GM18507 (cell line): ENCODE results near the gene AHNAK.
"Not testable (repeated sequence)": the region's sequence is repeated elsewhere in the genome, so short reads cannot be mapped to it uniquely, and the experiment has no call there.

ENCODE experiments used
- DNase-seq: peaks from one replicate; pipeline ENCODE4 v3.0.0; 2011; ENCODE audit warnings: low read depth; ENCODE audit not compliant: insufficient read length; ENCODE audit errors: extremely low spot score
- FAIRE-seq: peaks from 2 replicates; lab custom pipeline; 2011; peaks lifted over from hg19 to GRCh38; lab: Jason Lieb, UNC

Gene AHNAK, protein sequence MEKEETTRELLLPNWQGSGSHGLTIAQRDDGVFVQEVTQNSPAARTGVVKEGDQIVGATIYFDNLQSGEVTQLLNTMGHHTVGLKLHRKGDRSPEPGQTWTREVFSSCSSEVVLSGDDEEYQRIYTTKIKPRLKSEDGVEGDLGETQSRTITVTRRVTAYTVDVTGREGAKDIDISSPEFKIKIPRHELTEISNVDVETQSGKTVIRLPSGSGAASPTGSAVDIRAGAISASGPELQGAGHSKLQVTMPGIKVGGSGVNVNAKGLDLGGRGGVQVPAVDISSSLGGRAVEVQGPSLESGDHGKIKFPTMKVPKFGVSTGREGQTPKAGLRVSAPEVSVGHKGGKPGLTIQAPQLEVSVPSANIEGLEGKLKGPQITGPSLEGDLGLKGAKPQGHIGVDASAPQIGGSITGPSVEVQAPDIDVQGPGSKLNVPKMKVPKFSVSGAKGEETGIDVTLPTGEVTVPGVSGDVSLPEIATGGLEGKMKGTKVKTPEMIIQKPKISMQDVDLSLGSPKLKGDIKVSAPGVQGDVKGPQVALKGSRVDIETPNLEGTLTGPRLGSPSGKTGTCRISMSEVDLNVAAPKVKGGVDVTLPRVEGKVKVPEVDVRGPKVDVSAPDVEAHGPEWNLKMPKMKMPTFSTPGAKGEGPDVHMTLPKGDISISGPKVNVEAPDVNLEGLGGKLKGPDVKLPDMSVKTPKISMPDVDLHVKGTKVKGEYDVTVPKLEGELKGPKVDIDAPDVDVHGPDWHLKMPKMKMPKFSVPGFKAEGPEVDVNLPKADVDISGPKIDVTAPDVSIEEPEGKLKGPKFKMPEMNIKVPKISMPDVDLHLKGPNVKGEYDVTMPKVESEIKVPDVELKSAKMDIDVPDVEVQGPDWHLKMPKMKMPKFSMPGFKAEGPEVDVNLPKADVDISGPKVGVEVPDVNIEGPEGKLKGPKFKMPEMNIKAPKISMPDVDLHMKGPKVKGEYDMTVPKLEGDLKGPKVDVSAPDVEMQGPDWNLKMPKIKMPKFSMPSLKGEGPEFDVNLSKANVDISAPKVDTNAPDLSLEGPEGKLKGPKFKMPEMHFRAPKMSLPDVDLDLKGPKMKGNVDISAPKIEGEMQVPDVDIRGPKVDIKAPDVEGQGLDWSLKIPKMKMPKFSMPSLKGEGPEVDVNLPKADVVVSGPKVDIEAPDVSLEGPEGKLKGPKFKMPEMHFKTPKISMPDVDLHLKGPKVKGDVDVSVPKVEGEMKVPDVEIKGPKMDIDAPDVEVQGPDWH (N-terminal part only)

DNA sequence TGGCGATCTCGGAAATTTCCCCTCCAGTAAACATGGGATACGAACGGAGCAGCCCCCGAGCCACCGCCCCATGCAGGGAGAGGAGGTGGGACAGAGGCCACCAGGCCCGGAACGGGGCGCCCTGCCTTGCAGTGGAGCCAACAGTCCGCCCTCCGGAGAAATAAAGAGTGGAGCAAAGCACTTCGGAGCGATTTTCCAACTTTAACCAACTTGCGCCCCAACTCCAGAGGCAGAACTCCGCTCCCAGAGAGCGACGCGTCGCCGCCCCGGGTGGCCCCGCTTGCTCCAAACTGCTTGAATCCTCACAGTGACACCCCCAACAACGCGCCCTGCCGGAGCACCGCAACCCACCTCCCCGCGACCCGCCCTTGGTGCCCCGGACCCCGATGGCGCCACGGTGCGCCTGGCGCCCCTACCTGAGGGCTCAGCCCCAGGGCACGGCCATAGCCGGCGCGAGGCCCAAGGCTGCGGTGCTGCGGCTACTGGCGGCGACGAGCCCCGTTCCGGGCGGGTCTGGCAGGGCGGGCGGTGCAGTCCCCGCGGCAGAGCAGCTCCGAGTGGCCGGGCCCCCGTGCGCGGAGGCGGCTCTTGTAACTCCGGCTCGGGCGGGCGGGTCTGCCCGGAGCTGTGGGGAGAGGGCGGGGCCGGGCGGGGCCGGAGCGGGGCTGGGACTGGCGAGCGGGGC, at the start of gene AHNAK:
TSS of gene AHNAK (minus strand) at position 563 of the 685 bp plus-strand sequence. CDS start 10,708 bp downstream, outside the sequence.
- FAIRE-seq = no peak
- no peak for DNase-seq

DNA sequence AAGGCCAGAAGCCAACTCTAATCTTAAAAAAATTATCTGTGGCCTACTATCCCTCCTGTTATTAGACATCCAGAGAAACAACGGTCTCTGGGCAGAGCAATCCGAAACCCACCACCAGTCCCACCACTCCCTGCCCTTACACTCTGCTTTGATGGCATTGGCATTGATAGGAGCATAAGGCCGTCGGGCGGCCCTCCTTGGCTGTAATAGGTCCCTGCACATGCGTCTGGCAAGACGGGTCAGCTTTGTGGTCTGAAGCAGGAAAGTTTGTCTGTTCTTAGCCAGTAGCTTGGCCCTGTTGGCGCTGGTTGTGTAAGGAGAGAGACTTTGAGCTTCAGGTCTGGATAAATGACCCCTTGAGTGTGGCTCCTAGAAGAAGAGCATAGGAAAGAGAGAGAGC, 48.5 kb upstream of the AHNAK start:
- FAIRE-seq (no peak), DNase-seq (no peak)

DNA sequence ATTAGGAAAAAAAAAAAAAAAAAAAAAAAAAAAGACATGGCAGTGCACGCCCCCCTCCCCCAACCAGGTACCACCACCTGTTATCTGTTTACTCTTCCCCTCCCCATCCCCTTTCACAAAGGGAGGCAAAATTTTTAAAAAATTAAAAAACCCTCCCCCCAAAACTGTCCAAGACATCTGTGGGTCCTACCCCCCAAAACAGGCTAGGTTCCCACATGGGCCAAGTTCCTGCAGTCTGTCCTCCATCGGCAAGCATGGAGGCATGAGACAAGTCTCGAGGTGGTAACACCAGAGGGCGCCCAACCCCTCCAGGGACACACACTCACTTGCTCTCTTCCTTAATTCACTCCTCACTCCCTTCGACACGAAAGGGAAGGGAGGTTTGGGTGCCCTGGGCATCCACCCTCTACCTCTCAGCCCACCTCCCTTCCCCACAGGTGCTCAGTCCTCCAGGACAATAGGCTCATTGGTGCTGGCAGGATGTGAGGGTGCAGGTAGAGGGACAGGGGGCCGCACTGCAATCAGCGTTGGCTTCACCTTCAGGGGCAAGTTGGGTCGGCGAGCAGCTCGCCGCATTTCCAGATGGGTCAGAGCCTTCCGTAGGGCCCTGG, 46.9 kb upstream of the AHNAK start:
- DNase-seq (no peak), FAIRE-seq (peak; percentile 81)

DNA sequence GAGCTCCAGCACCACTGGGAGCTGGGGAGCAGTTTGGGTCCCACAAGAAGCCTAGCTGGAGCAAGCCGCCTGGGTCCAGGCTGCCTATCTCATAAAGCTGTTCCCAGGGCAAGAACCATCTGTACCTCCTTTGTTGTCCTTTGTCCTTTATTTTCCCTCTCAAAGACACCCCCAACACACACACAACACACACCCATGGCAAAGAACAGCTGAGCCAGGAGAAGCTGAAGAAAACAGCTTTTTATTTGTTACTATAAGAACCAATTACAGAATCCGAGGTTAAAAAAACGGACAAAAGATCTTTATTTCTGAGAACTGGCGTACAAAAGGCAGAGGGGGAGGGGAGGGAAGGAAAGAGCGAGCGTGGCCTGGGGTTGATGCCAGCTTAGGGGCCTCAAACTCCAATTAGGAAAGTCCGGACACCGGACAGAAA, 46.4 kb upstream of the AHNAK start:
- no peak for DNase-seq
- FAIRE-seq = no peak

DNA sequence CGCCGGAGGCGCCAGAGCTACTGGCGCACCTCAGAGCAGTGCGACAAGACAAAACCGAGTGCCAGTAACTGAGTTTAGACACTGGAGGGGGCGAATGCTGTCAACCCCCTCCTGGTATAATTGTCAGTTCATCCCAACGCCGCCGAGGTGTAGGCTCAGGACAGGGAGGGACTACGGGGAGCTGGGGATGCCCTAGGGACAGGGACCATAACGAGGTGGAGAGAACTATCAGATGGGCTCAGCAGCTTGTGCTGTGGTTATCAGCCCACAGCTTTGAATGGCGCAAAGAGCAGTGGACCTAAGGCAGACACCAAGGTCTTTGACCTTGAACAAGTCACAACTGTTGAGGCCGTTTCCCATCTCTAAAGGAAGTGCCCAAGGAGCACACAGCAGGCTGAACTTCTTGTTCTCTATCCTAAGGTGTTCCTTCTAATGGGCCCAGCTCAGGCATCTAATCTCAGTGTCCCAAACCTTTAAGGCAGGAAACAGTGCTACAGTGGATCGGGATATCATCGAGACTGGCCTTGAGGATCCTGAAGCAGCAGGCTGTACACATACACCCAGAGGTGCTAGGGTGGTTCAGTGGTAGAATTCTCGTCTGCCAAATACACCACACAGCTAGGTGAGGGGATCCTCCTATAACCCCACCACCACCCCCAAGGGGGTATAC, 45.7 kb upstream of the AHNAK start:
- DNase-seq (no peak), FAIRE-seq (no peak)

DNA sequence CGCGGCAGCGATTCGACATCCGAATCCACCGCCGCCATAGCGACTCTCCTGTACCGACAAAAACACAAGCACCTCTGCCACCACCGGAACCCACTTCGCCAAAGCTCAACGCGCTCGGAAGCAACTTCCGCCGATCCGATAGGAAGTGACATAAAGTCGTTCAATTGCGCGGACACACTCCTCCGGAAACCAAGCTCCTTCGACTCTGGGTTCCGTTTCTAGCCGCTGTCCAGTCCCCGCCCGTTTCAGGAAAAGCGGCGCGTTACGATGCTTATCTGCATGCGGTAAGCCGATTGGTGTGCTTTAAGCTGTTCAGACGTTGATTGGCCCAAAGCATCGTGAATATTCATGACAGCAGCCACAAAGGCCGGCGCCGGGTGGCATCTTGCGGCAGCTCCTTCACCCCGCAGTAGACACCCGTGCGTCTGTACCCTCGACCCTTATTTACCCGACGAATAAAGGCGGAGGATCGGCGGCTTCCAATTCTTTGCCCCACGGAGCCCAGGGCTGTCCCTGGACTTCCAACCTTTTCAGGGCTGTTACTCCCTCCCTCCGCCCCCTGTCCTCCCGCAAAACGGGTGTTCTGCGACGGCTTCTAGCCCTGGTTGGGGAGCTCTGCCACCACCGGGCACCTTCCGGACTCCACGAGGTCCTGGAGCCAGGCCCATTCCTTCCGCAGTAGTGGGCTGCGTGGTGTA, 45.0 kb upstream of the AHNAK start, which contains the start of gene TUT1:
TSS of gene TUT1 (minus strand) at position 76 of the 698 bp plus-strand sequence. CDS start at position 38, 38 bp downstream.
- DNase-seq (peak; percentile 86), FAIRE-seq (peak; percentile 99)

DNA sequence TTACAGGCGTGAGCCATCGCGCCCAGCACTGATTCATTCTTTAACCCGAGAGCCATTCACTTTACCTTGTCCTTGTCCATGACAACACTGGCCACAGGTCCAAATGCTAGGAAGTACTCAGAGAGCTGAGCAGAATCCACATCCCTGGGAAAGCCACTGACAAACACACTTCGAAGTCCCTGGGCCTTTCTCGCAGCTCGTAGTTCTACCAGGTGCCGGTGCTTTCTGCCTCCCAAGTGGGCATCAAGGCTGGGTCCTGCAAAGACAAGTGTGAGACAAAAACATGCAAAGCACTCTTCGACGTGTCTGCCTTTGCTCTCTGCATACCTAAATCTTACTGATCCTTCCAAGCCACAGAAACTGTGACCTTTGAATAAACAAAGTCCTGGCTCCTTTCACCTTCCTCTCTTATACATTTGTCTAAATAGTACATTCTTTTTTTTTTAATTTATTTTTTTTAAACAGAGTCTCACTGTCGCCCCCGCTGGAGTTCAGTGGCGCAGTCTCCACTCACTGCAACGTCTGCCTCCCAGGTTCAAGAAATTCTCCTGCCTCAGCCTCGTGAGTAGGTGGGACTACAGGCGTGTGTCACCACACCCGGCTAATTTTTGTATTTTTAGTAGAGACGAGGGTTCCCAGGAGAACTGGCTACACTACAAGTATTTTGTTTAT, 42.5 kb upstream of the AHNAK start:
- DNase-seq (no peak), FAIRE-seq (no peak)

DNA sequence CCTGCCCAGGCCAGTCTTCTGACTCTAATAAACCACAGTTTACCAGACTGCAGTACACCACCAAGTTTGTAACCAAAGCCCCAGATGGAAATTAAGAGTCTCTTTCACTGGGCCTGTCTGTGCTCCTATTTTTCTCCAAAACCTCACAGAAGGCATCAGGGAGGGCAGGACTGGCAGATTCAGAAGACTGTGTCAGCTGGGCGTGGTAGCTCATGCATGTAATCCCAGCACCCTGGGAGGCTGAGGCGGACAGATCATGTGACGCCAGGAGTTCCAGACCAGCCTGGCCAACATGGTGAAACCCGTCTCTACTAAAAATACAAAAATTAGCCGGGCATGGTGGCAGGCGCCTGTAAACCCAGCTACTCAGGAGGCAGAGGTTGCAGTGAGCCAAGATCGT, 38.8 kb upstream of the AHNAK start:
- not testable (repeated sequence) for DNase-seq, FAIRE-seq

DNA sequence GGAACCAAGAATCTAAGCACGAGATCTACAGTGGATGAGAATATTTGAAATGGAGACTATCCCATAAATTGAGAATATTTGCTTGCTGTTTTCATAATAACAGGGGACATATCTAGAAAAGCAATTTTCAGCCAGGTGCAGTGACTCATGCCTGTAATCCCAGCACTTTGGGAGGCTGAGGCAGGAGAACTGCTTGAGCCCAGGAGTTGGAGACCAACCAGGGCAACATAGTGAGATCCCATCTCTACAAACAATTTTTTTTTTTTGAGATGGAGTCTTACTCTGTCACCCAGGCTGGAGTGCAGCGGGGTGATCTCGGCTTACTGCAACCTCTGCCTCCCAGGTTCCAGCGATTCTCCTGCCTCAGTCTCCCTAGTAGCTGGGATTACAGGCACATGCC, 35.1 kb upstream of the AHNAK start:
- FAIRE-seq = not testable (repeated sequence)

DNA sequence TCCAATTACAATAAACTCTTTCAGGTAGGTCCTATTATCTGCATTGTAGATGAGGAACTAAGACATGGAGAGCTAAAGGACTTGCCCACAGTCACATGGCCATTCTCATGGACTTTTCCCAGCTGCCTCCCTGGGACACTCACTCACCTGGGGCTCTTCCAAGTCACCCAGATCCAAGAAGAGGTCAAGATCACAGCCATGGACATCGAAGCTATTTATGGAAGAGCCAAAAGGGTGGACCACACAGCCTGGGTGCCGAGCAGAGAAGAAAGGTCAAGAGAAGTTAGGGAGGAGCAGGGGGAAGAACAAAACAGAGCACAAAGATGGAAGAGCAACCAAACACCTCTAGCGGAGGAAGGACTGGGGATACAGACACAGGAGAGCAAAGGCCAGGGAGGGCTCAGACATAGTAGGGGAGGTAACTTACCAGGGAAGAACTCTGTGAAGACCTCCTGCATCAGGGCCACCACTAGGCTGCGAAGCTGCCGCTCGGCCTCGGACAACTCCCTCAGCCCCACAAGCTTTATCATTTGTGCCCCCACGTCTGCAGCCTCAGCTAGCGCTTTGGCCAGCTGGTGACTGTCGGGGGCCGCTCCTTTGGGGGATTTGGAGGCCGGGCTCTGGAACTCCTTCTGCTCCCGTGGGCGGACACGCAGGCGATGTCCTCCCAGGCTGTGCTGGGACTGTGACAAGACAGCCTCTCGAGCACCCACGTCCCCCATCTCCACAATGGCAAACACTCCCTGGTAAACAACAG, 34.5 kb upstream of the AHNAK start:
- no peak for DNase-seq

More for the DNA sequence above, 35.1 kb upstream of the AHNAK start:
- DNase-seq = not testable (repeated sequence)

DNA sequence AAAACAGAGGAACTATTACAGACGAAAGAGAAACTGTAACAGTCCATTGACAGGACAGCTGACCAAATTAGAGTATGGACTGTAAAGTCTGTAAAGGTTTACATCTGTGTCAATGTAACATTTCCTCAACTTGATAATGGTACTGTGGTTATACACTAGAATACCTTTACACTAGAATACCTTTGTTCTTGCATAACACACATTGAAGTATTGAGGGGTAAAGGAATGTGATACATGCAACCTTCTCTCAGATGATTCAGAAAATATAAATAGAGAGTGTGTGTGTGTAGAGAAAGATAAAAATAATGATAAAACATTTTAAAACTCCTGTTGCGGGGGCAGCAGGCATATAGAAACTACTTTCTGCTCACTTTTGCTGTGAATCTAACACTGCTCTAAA, 32.6 kb upstream of the AHNAK start:
- FAIRE-seq (no peak), DNase-seq (no peak)

More for the DNA sequence above, 34.5 kb upstream of the AHNAK start:
- FAIRE-seq = no peak

DNA sequence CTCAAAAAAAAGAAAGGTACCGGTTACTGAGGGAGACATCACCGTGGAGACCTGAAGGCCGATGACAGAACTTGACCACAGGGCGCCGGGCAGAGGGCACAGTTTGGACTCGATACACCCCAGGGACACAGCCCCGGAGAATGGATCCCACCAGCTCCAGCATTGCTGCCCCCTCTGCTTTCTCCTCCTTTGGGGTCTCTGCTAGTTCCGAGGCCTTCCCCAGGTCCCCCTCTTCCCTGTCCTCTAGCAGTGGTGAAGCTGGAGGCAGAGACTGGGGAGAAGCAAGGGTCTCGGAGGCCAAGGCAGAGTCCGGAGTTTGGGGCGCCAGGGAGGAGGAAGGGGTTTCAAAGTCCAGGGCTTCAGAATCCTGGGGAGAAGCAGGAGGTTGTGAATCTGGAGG, 31.9 kb upstream of the AHNAK start:
- FAIRE-seq = no peak

DNA sequence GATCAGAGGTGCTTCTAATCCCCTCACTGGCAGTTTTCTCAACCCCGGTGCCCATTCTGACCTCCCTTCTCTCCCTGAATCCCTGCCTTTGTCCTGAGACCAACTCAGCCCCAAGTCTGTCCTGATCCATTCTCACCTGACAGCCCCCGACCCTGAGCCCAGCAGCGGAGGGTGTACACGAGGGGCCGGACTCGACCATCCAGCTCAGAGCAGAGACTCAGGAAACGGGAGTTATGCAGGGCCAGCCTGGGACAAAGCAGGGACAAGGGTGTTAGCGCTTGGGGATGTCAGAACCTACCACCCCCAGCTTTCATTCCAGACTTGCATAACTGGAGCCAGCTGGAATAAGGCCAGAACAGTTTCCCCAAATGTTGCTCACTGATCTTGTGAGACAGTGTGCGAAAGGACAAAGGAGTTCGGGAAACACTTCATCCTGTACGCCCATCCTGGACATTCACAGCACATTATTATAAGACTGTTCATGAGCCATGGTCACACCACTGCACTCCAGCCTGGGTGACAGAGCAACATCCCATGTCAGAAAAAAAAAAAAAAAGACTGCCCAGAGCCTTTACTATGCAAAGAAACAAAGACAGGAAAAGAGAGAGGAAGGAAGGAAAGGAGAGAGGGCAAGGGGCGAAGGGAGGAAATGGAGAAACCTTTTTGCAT, 30.6 kb upstream of the AHNAK start:
- DNase-seq = no peak
- FAIRE-seq = no peak

More for the DNA sequence above, 31.9 kb upstream of the AHNAK start:
- DNase-seq = no peak

DNA sequence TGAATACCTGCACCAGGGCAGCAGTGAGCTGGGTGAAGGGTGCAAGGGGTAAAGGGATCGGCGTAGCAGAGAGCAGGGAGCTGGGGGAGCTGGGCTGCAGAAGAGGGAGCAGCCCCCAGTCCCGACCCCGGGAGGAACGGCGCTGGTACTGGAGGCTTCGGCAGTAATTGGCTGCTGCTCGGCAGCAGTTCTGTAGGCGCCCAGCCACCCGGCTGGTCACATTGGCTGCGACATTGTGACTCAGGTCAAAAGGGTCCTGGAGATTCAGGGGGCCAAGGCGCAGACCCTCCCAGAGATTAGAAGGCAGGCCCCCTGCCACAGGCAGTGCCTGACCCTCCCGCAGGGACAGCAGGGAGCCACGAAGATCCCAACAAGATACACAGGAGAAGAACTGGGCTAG, 29.2 kb upstream of the AHNAK start:
- DNase-seq = no peak
- no peak for FAIRE-seq

DNA sequence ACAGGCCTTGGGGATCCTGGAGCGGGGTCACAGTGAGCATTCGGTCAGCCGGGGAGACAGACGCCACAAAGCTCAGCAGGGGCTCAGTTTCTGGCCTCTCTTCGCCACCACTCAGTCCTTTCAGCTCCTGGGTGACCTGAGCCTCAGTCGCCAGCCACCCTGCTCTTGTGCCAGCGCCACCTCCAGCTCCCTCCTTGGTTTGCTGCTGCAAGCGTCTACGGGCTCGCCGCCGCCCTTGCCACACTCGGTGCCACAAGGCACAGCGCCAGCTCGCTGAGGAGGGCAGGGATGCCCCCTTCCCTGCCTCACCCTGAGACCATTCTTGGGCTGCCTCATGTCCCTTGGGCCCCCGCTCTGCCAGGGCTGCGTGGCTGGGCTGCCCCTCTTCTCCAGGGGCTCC, 28.6 kb upstream of the AHNAK start:
- DNase-seq (no peak), FAIRE-seq (no peak)
